Putamen (tissue), 1 donor: ENCODE measurements around the gene NCOA1.
"Not testable (repeated sequence)": the region's sequence is repeated elsewhere in the genome, so short reads cannot be mapped to it uniquely, and the experiment has no call there.

Experiments used
- DNase-seq: peaks from one replicate; pipeline ENCODE4 v3.0.0-alpha.2; 2016; ENCODE audit warnings: low spot score

Gene NCOA1

GRCh38 chr2:24490690-24491541 is at the start of gene NCOA1:
TSS of gene NCOA1 (plus strand) at chr2:24491254. CDS start at chr2:24658678, 167,424 bp downstream.
- DNase-seq = peak; percentile 90

GRCh38 chr2:24448797-24449196 is 42.3 kb upstream of the NCOA1 start:
- no peak for DNase-seq

- no peak for DNase-seq
Observed at GRCh38 chr2:24449344-24449743, 41.7 kb upstream of the NCOA1 start.

- DNase-seq = no peak
Observed at GRCh38 chr2:24451805-24452501, 39.1 kb upstream of the NCOA1 start.

- DNase-seq = no peak
Observed at GRCh38 chr2:24452502-24452885, 38.6 kb upstream of the NCOA1 start.

GRCh38 chr2:24453379-24454073 is 37.5 kb upstream of the NCOA1 start:
- DNase-seq = no peak

GRCh38 chr2:24454294-24454693 is 36.8 kb upstream of the NCOA1 start:
- peak; percentile 18 for DNase-seq

- peak; percentile 39 for DNase-seq
Observed at GRCh38 chr2:24456599-24457556, 34.2 kb upstream of the NCOA1 start.

GRCh38 chr2:24457696-24458386 is 33.2 kb upstream of the NCOA1 start:
- DNase-seq = no peak

- no peak for DNase-seq
Observed at GRCh38 chr2:24459224-24460161, 31.6 kb upstream of the NCOA1 start.

- peak; percentile 17 for DNase-seq
Observed at GRCh38 chr2:24461685-24462084, 29.4 kb upstream of the NCOA1 start.

- no peak for DNase-seq
Observed at GRCh38 chr2:24463271-24463670, 27.8 kb upstream of the NCOA1 start.

GRCh38 chr2:24466871-24467870 is 23.9 kb upstream of the NCOA1 start:
- DNase-seq = no peak

- not testable (repeated sequence) for DNase-seq
Observed at GRCh38 chr2:24468453-24468852, 22.6 kb upstream of the NCOA1 start.

GRCh38 chr2:24469148-24469650 is 21.9 kb upstream of the NCOA1 start:
- no peak for DNase-seq

GRCh38 chr2:24471662-24472061 is 19.4 kb upstream of the NCOA1 start:
- DNase-seq = no peak

- DNase-seq = no peak
Observed at GRCh38 chr2:24472416-24472815, 18.6 kb upstream of the NCOA1 start.

- DNase-seq = no peak
Observed at GRCh38 chr2:24473626-24474025, 17.4 kb upstream of the NCOA1 start.
